ENCODE measurements around the gene ERICH4. TPM values are rescaled to one million over a fixed set of nuclear protein-coding genes. Genes with fewer than 3 reads are reported as not detected.
"Not testable (repeated sequence)": the region's sequence is repeated elsewhere in the genome, so short reads cannot be mapped to it uniquely, and the experiment has no call there.

The ERICH4 gene
- total RNA-seq, 4 donors from 2014 or later = not detected

DNA sequence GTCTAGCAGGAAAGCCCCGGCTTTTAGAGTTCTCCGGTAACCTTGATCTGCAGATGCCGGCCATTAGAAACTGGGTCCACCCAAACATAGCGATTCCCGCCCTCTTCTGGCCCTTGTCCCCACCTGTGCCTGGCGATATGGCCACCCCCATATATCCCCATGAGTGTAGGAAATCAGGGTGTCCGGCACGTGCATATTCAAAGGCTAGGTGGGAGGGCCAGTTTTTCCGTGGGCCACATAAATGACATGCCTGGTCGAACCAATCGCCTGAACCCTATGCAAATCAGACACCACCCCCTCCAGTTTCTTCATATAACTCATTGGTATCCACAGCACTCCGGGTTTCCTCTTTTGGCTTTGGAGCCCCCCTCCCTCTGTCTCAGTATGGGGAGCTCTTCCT lies 37.4 kb downstream of the ERICH4 start:
- Histone ChIP-seq H3K4me3 (no peak overlapping the region), H3K27ac (replicated peaks in 1 of 4) (peak overlapping the region in 3 of 4 donors; percentile 49 to 70 (median 68)), H3K9me3 (peaks cover 0 to 6% (median 0%) of the 10 kb centered on the region in 4 donors), H3K4me1 (peaks cover 2 to 10% (median 6%) of the 10 kb centered on the region in 4 donors), H3K36me3 (peaks cover 0 to 5% (median 0%) of the 10 kb centered on the region in 4 donors), H3K27me3 (peaks cover 0 to 67% (median 0%) of the 10 kb centered on the region in 4 donors)
- TF ChIP-seq POLR2AphosphoS5 (IDR thresholded peaks at IDR 0.05) (no peak), EP300 (IDR thresholded peaks at IDR 0.05) (no peak), POLR2A (IDR thresholded peaks at IDR 0.05; ENCODE audit: low read depth) (no peak)
- TF ChIP-seq, protein P1, sequence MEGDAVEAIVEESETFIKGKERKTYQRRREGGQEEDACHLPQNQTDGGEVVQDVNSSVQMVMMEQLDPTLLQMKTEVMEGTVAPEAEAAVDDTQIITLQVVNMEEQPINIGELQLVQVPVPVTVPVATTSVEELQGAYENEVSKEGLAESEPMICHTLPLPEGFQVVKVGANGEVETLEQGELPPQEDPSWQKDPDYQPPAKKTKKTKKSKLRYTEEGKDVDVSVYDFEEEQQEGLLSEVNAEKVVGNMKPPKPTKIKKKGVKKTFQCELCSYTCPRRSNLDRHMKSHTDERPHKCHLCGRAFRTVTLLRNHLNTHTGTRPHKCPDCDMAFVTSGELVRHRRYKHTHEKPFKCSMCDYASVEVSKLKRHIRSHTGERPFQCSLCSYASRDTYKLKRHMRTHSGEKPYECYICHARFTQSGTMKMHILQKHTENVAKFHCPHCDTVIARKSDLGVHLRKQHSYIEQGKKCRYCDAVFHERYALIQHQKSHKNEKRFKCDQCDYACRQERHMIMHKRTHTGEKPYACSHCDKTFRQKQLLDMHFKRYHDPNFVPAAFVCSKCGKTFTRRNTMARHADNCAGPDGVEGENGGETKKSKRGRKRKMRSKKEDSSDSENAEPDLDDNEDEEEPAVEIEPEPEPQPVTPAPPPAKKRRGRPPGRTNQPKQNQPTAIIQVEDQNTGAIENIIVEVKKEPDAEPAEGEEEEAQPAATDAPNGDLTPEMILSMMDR (IDR thresholded peaks at IDR 0.05) = no peak
- WGBS = 76% methylated on average over 12 of the region's 12 CpGs
- no peak for DNase-seq (ENCODE audit: extremely low spot score)
- intact Hi-C loops (cut with DNase I) = no loop called here

DNA sequence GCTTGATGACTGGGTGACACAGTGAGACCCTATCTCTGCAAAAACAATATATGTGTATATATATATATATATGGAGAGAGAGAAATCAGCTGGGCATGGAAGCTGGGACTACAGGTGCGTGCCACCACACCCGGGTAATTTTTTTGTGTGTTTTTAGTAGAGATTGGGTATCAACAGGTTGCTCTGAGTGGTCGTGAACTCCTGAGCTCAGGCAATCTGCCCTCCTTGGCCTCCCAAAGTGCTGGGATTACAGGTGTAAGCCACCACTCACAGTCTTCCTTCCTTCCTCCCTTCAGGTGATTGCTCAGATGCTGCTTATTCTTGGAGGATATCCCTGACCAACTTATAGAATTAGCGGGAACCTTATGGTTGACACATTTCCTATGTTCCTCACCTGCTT lies 41.9 kb downstream of the ERICH4 start:
- TF ChIP-seq, protein P1 (IDR thresholded peaks at IDR 0.05) = no peak
- TF ChIP-seq POLR2A (IDR thresholded peaks at IDR 0.05; ENCODE audit: low read depth) = no peak
- no peak for TF ChIP-seq EP300 (IDR thresholded peaks at IDR 0.05)
- no peak for TF ChIP-seq POLR2AphosphoS5 (IDR thresholded peaks at IDR 0.05)
- intact Hi-C loops (cut with DNase I) = no loop called here
- peaks cover 2 to 8% (median 4%) of the 10 kb centered on the region in 4 donors for H3K4me1 ChIP-seq
- 81% methylated on average over 4 of the region's 4 CpGs for WGBS
- no peak overlapping the region for H3K27ac ChIP-seq (replicated peaks in 1 of 4)
- no peak for DNase-seq (ENCODE audit: extremely low spot score)
- peaks cover 0 to 25% (median 14%) of the 10 kb centered on the region in 4 donors for H3K9me3 ChIP-seq
- H3K36me3 ChIP-seq = peaks cover 0 to 13% (median 0%) of the 10 kb centered on the region in 4 donors
- H3K4me3 ChIP-seq = no peak overlapping the region
- peaks cover 0 to 50% (median 0%) of the 10 kb centered on the region in 4 donors for H3K27me3 ChIP-seq

DNA sequence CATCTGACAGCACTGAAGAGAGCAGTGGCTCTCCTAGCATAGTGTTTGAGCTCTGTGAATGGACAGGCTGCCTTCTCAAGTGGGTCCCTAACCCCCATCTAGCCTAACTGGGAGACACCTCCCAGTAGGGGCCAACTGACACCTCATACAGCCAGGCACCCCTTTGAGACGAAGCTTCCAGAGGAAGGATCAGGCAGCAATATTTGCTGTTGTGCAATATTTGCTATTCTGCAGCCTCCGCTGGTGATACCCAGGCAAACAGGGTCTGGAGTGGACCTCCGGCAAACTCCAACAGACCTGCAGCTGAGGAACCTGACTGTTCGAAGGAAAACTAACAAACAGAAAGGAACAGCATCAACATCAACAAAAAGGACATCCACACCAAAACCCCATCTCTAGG lies 44.0 kb downstream of the ERICH4 start:
- Histone ChIP-seq H3K36me3 (peaks cover 0 to 13% (median 0%) of the 10 kb centered on the region in 4 donors), H3K9me3 (peaks cover 0 to 25% (median 14%) of the 10 kb centered on the region in 4 donors), H3K27me3 (peaks cover 0 to 35% (median 0%) of the 10 kb centered on the region in 4 donors)
- H3K4me1 ChIP-seq; DNase-seq (ENCODE audit: extremely low spot score); H3K4me3 ChIP-seq; intact Hi-C loops (cut with DNase I); H3K27ac ChIP-seq (replicated peaks in 1 of 4): not testable (repeated sequence)
- WGBS = 91% methylated on average over 3 of the region's 4 CpGs

DNA sequence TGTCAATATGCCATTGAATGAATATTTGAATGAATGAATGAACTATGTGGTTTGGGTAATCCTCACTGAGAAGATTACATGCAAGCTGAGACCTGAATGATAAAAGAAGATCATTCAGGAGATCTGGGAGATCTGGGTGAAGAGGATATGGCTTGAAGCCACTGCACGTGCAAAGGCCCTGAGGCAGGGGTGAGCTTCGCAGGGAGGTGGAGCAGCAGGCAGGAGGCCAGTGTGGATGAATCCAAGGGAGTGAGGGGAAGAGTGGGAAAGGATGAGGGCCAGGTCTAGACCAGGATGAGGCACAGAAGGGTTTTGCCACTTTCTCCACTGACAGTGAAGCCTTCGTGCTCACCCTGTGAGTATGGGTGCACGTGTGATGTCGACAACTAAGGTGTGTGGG lies 49.9 kb downstream of the ERICH4 start:
- H3K27ac ChIP-seq (replicated peaks in 1 of 4) = no peak overlapping the region
- H3K36me3 ChIP-seq = peaks cover 0 to 6% (median 0%) of the 10 kb centered on the region in 4 donors
- no peaks in the 10 kb centered on the region for H3K4me1 ChIP-seq
- 96% methylated on average over 5 of the region's 5 CpGs for WGBS
- TF ChIP-seq POLR2AphosphoS5 (IDR thresholded peaks at IDR 0.05) (no peak), POLR2A (IDR thresholded peaks at IDR 0.05; ENCODE audit: low read depth) (no peak), EP300 (IDR thresholded peaks at IDR 0.05) (no peak)
- TF ChIP-seq, protein P1 (IDR thresholded peaks at IDR 0.05) = no peak
- no peak overlapping the region for H3K4me3 ChIP-seq
- intact Hi-C loops (cut with DNase I) = no loop called here
- H3K27me3 ChIP-seq = peaks cover 0 to 8% (median 0%) of the 10 kb centered on the region in 4 donors
- peaks cover 0 to 4% (median 0%) of the 10 kb centered on the region in 4 donors for H3K9me3 ChIP-seq
- no peak for DNase-seq (ENCODE audit: extremely low spot score)

Small RNA genes lying within 50 kb of the gene (small RNA-seq; reads per million reads assigned to genes)
- gene RF00017 = 0 reads per million in 3 donors

Other genes starting within 250 kb of the ERICH4 start
- 1 to 10 TPM; 1.7 to 3.0 (median 2.3) TPM for gene CYP2S1, start 249.9 kb upstream of the ERICH4 start, total RNA-seq
- gene AXL, start 223.9 kb upstream of the ERICH4 start, total RNA-seq = 100 to 1,000 TPM; 112 to 243 (median 172) TPM
- 100 to 1,000 TPM; 148 to 207 (median 179) TPM for gene HNRNPUL1, start 178.8 kb upstream of the ERICH4 start, total RNA-seq
- gene CCDC97, start 133.0 kb upstream of the ERICH4 start, total RNA-seq = 10 to 100 TPM; 11.6 to 21.2 (median 14.8) TPM
- 10 to 100 TPM; 29.8 to 52.4 (median 31.8) TPM for gene TGFB1, start 89.2 kb upstream of the ERICH4 start, total RNA-seq
- 1 to 10 TPM; 4.9 to 9.3 (median 6.9) TPM for gene B9D2, start 79.0 kb upstream of the ERICH4 start, total RNA-seq
- gene TMEM91, start 66.6 kb upstream of the ERICH4 start, total RNA-seq = 10 to 100 TPM in 3 of 4 donors, 1 to 10 TPM in 1; 9.7 to 17.2 (median 14.1) TPM
- 10 to 100 TPM; 11.2 to 15.2 (median 13.2) TPM for gene EXOSC5, start 45.8 kb upstream of the ERICH4 start, total RNA-seq
- gene BCKDHA, start 45.3 kb upstream of the ERICH4 start, total RNA-seq = 10 to 100 TPM; 40.7 to 75.2 (median 54.0) TPM
- 10 to 100 TPM in 1 of 4 donors, 1 to 10 TPM in 3; 1.2 to 12.0 (median 5.0) TPM for gene B3GNT8, start 15.8 kb upstream of the ERICH4 start, total RNA-seq
- gene DMAC2, start 3.2 kb upstream of the ERICH4 start, total RNA-seq = 10 to 100 TPM; 41.9 to 70.6 (median 61.2) TPM
- gene CEACAM21, start 133.0 kb downstream of the ERICH4 start, total RNA-seq = 1 to 10 TPM in 1 of 4 donors, under 1 TPM in 1, not detected in 2; 0.83 to 1.8 TPM
- 1 to 10 TPM in 2 of 4 donors, under 1 TPM in 2; 0.46 to 3.3 (median 1.1) TPM for gene CEACAM4, start 183.9 kb downstream of the ERICH4 start, total RNA-seq
- 1 to 10 TPM in 1 of 4 donors, under 1 TPM in 1, not detected in 2; 0.83 to 2.1 TPM for gene CEACAM7, start 245.1 kb downstream of the ERICH4 start, total RNA-seq

Measured in esophagus muscularis mucosa (tissue), 4 donors.